Activated CD8-positive, alpha-beta T cell treated with anti-CD3 and anti-CD28 coated beads, Interleukin-2, amount 10 ng/mL, durations not matched to agents 7 days and 5 days (primary cell): ENCODE data around the gene CLTA. TPM values are rescaled to one million over a fixed set of nuclear protein-coding genes. Genes with fewer than 3 reads are reported as not detected.
"Not testable (repeated sequence)": the region's sequence is repeated elsewhere in the genome, so short reads cannot be mapped to it uniquely, and the experiment has no call there.

Experiments
- ATAC-seq: fragments of 150-1000 bp; cut with Tn5 transposase; one replicate; pipeline ENCODE4 v1.10.0; 2021; ENCODE audit warnings: moderate library complexity
- CTCF ChIA-PET: fragments of 350-600 bp; sonication (Branson Sonifier 250); formaldehyde crosslinking; loops from one replicate; lab custom pipeline; 2021; ENCODE audit warnings: antibody characterized with exemption; lab: Charles Lee
- POLR2A ChIA-PET: fragments of 350-600 bp; sonication (Branson Sonifier 250); formaldehyde crosslinking; loops from one replicate; lab custom pipeline; 2021; ENCODE audit warnings: antibody characterized with exemption; lab: Charles Lee
- DNase-seq: peaks from one replicate; pipeline ENCODE4 v3.0.0-alpha.2; 2020
- H3K27ac Mint-ChIP-seq: one replicate; pipeline ENCODE4 v1.8.0; 2021; ENCODE audit warnings: mild to moderate bottlenecking, mixed read lengths
- H3K27me3 Mint-ChIP-seq: one replicate; pipeline ENCODE4 v1.8.0; 2021; ENCODE audit warnings: low read depth, mixed read lengths
- H3K36me3 Mint-ChIP-seq: one replicate; pipeline ENCODE4 v1.8.0; 2021; ENCODE audit warnings: low read depth, mixed read lengths
- H3K4me1 Mint-ChIP-seq: one replicate; pipeline ENCODE4 v1.8.0; 2021; ENCODE audit warnings: low read depth, mixed read lengths
- H3K4me3 Mint-ChIP-seq: one replicate; pipeline ENCODE4 v1.8.0; 2021; ENCODE audit warnings: mild to moderate bottlenecking, mixed read lengths
- H3K9me3 Mint-ChIP-seq: one replicate; pipeline ENCODE4 v1.8.0; 2022; ENCODE audit warnings: mixed read lengths; ENCODE audit not compliant: insufficient read depth
- total RNA-seq, 2 experiments: library from RNA; stranded (reverse); gene quantifications; one replicate each; pipeline ENCODE4 v1.2.3, GENCODE V29; 2021

Gene CLTA
- total RNA-seq, 2 experiments from 2014 or later, result 167 to 170 TPM

GRCh38 chr9:36239205-36239604 is 48.5 kb downstream of the CLTA start:
- CTCF ChIA-PET, DNase-seq, ATAC-seq, H3K9me3 Mint-ChIP-seq, H3K4me3 Mint-ChIP-seq, H3K27me3 Mint-ChIP-seq, H3K4me1 Mint-ChIP-seq, H3K27ac Mint-ChIP-seq: not testable (repeated sequence)
- POLR2A ChIA-PET, result interaction anchor here (0.9 kb wide), 1 partner anchor 48 kb away, joined by 3 read pairs; the partner anchor contains the start of gene CLTA
- peaks cover 35% of the 10 kb centered on the region for H3K36me3 Mint-ChIP-seq

- CTCF ChIA-PET, H3K27ac Mint-ChIP-seq, H3K4me1 Mint-ChIP-seq, DNase-seq, H3K9me3 Mint-ChIP-seq, ATAC-seq, H3K27me3 Mint-ChIP-seq, H3K4me3 Mint-ChIP-seq: not testable (repeated sequence)
- H3K36me3 Mint-ChIP-seq, result peaks cover 34% of the 10 kb centered on the region
- POLR2A ChIA-PET, result interaction anchor here (0.9 kb wide), 1 partner anchor 49 kb away, joined by 3 read pairs; the partner anchor contains the start of gene CLTA
Observed at GRCh38 chr9:36239675-36240074, 49.0 kb downstream of the CLTA start.

GRCh38 chr9:36245906-36246305 is 55.2 kb downstream of the CLTA start:
- ATAC-seq, result no peak
- peaks cover 4% of the 10 kb centered on the region for H3K4me1 Mint-ChIP-seq
- H3K27me3 Mint-ChIP-seq, result no peaks in the 10 kb centered on the region
- no peak overlapping the region for H3K4me3 Mint-ChIP-seq
- no peak overlapping the region for H3K27ac Mint-ChIP-seq
- peaks cover 26% of the 10 kb centered on the region for H3K36me3 Mint-ChIP-seq
- CTCF ChIA-PET, result no interaction called here
- no peak for DNase-seq
- POLR2A ChIA-PET, result no interaction called here
- no peaks in the 10 kb centered on the region for H3K9me3 Mint-ChIP-seq

GRCh38 chr9:36247356-36247755 is 56.6 kb downstream of the CLTA start:
- peaks cover 25% of the 10 kb centered on the region for H3K36me3 Mint-ChIP-seq
- no peaks in the 10 kb centered on the region for H3K27me3 Mint-ChIP-seq
- ChIA-PET POLR2A (no interaction called here), CTCF (interaction anchor here (0.8 to 6.8 kb wide), 6 partner anchors 10 to 160 kb away, joined by 3 to 57 read pairs (median 5); no protein-coding TSS in a partner anchor)
- no peak for ATAC-seq
- H3K4me3 Mint-ChIP-seq, result no peak overlapping the region
- no peaks in the 10 kb centered on the region for H3K9me3 Mint-ChIP-seq
- H3K4me1 Mint-ChIP-seq, result peaks cover 4% of the 10 kb centered on the region
- no peak overlapping the region for H3K27ac Mint-ChIP-seq
- no peak for DNase-seq

GRCh38 chr9:36248061-36248460 is 57.3 kb downstream of the CLTA start:
- H3K27me3 Mint-ChIP-seq, POLR2A ChIA-PET, H3K4me1 Mint-ChIP-seq, H3K9me3 Mint-ChIP-seq, DNase-seq, H3K4me3 Mint-ChIP-seq: not testable (repeated sequence)
- Mint-ChIP-seq H3K36me3 (peaks cover 25% of the 10 kb centered on the region), H3K27ac (peak overlapping the region; percentile 30)
- CTCF ChIA-PET, result interaction anchor here (0.8 to 6.8 kb wide), 9 partner anchors 11 to 159 kb away, joined by 3 to 57 read pairs (median 5); partner anchors contain the start of gene GNE
- ATAC-seq, result peak; percentile 72

GRCh38 chr9:36249189-36249588 is 58.5 kb downstream of the CLTA start:
- Mint-ChIP-seq H3K27me3 (no peaks in the 10 kb centered on the region), H3K4me3 (no peak overlapping the region), H3K4me1 (peaks cover 4% of the 10 kb centered on the region), H3K27ac (no peak overlapping the region), H3K9me3 (no peaks in the 10 kb centered on the region), H3K36me3 (peaks cover 18% of the 10 kb centered on the region)
- ChIA-PET POLR2A (no interaction called here), CTCF (interaction anchor here (0.6 to 6.8 kb wide), 7 partner anchors 9 to 198 kb away, joined by 3 to 57 read pairs (median 7); partner anchors contain the start of gene GNE)
- DNase-seq (no peak), ATAC-seq (no peak)

- ChIA-PET POLR2A (no interaction called here), CTCF (interaction anchor here (6.8 kb wide), 1 partner anchor 79 kb away, joined by 57 read pairs; no protein-coding TSS in a partner anchor)
- peaks cover 4% of the 10 kb centered on the region for H3K4me1 Mint-ChIP-seq
- peaks cover 17% of the 10 kb centered on the region for H3K36me3 Mint-ChIP-seq
- no peak overlapping the region for H3K4me3 Mint-ChIP-seq
- H3K9me3 Mint-ChIP-seq, result no peaks in the 10 kb centered on the region
- H3K27me3 Mint-ChIP-seq, result no peaks in the 10 kb centered on the region
- H3K27ac Mint-ChIP-seq, result no peak overlapping the region
- ATAC-seq (no peak), DNase-seq (no peak)
Observed at GRCh38 chr9:36250079-36250478, 59.4 kb downstream of the CLTA start.

- no peaks in the 10 kb centered on the region for H3K9me3 Mint-ChIP-seq
- peaks cover 12% of the 10 kb centered on the region for H3K36me3 Mint-ChIP-seq
- ChIA-PET CTCF (interaction anchor here (0.9 to 6.8 kb wide), 3 partner anchors 78 to 477 kb away, joined by 3 to 57 read pairs (median 3); no protein-coding TSS in a partner anchor), POLR2A (interaction anchor here (0.6 kb wide), 1 partner anchor 32 kb away, joined by 3 read pairs; no protein-coding TSS in a partner anchor)
- ATAC-seq, result no peak
- no peak for DNase-seq
- no peak overlapping the region for H3K27ac Mint-ChIP-seq
- H3K27me3 Mint-ChIP-seq, result no peaks in the 10 kb centered on the region
- H3K4me3 Mint-ChIP-seq, result no peak overlapping the region
- peaks cover 4% of the 10 kb centered on the region for H3K4me1 Mint-ChIP-seq
Observed at GRCh38 chr9:36251428-36251827, 60.7 kb downstream of the CLTA start.

GRCh38 chr9:36258208-36258995 is 67.7 kb downstream of the CLTA start, which contains the start of gene GNE:
Gene GNE, minus strand, starts transcription at chr9:36258448. Its CDS starts 9,093 bp downstream, at chr9:36249355.
- CTCF ChIA-PET, result interaction anchor here (1.4 to 2.9 kb wide), 4 partner anchors 10 to 149 kb away, joined by 5 to 10 read pairs (median 8); partner anchors contain the start of gene CLTA

GRCh38 chr9:36258996-36259533 is 68.3 kb downstream of the CLTA start:
- peaks cover 15% of the 10 kb centered on the region for H3K4me1 Mint-ChIP-seq
- no peaks in the 10 kb centered on the region for H3K9me3 Mint-ChIP-seq
- H3K4me3 Mint-ChIP-seq, result peak overlapping the region; percentile 97
- H3K27ac Mint-ChIP-seq, result peak overlapping the region; percentile 96
- H3K36me3 Mint-ChIP-seq, result peaks cover 4% of the 10 kb centered on the region
- ChIA-PET POLR2A (interaction anchor here (0.6 to 1.7 kb wide), 11 partner anchors 27 to 527 kb away, joined by 3 to 15 read pairs (median 3); partner anchors contain the start of genes CLTA, CREB3, RNF38 and TLN1), CTCF (interaction anchor here (1.6 to 2.9 kb wide), 3 partner anchors 10 to 69 kb away, joined by 5 to 10 read pairs (median 10); partner anchors contain the start of gene CLTA)
- no peak for DNase-seq
- no peak for ATAC-seq
- H3K27me3 Mint-ChIP-seq, result no peaks in the 10 kb centered on the region

More at GRCh38 chr9:36258208-36258995, 67.7 kb downstream of the CLTA start, which contains the start of gene GNE:
- ATAC-seq (peak; percentile 87), DNase-seq (peak; percentile 98)
- POLR2A ChIA-PET, result interaction anchor here (0.6 to 1.7 kb wide), 12 partner anchors 20 to 526 kb away, joined by 3 to 15 read pairs (median 3); partner anchors contain the start of genes CLTA, CREB3, RNF38 and TLN1
- Mint-ChIP-seq H3K4me1 (peaks cover 15% of the 10 kb centered on the region), H3K9me3 (no peaks in the 10 kb centered on the region), H3K27me3 (no peaks in the 10 kb centered on the region), H3K27ac (peak within 1 kb of the TSS; percentile 96), H3K36me3 (peaks cover 4% of the 10 kb centered on the region), H3K4me3 (peak within 1 kb of the TSS; percentile 97)
